WERI-Rb-1 (cell line): ENCODE measurements around the gene ZMAT3.
"Not testable (repeated sequence)": the region's sequence is repeated elsewhere in the genome, so short reads cannot be mapped to it uniquely, and the experiment has no call there.

Experiments
- DNase-seq: peaks from one replicate; pipeline ENCODE4 v3.0.0-alpha.2; 2020
- H3K27ac ChIP-seq: fragments of 250-450 bp; sonication (Bioruptor Pico); 2 replicates; pipeline ENCODE4 v1.5.1; 2020; ENCODE audit warnings: mild to moderate bottlenecking, moderate library complexity
- H3K27me3 ChIP-seq: fragments of 250-450 bp; sonication (Bioruptor Pico); 2 replicates; pipeline ENCODE4 v1.5.1; 2021; ENCODE audit warnings: mild to moderate bottlenecking, low read depth, moderate library complexity; ENCODE audit not compliant: insufficient read depth, severe bottlenecking
- H3K36me3 ChIP-seq: fragments of 250-450 bp; sonication (Bioruptor Pico); 2 replicates; pipeline ENCODE4 v1.5.1; 2020; ENCODE audit warnings: mild to moderate bottlenecking, moderate library complexity
- H3K4me3 ChIP-seq: 2 replicates; pipeline ENCODE4 v1.5.1; 2011; ENCODE audit warnings: low read depth, mild to moderate bottlenecking, control low read depth, low read length
- H3K9me3 ChIP-seq: fragments of 250-450 bp; sonication (Bioruptor Pico); 2 replicates; pipeline ENCODE4 v1.5.1; 2021; ENCODE audit warnings: mild to moderate bottlenecking, moderate library complexity; ENCODE audit not compliant: severe bottlenecking
- TF ChIP-seq, protein P1 (sequence below): IDR thresholded peaks from 2 replicates; pipeline ENCODE4 v1.5.1; 2011; ENCODE audit warnings: low read depth, mild to moderate bottlenecking, control low read depth, inconsistent platforms, low read length

Gene ZMAT3

GRCh38 chr3:179038216-179038898, 33.3 kb downstream of the ZMAT3 start:
- no peak for DNase-seq
- Histone ChIP-seq H3K4me3 (no peak overlapping the region), H3K27ac (no peak overlapping the region), H3K36me3 (no peaks in the 10 kb centered on the region), H3K9me3 (no peaks in the 10 kb centered on the region), H3K27me3 (no peaks in the 10 kb centered on the region)
- TF ChIP-seq, protein P1, sequence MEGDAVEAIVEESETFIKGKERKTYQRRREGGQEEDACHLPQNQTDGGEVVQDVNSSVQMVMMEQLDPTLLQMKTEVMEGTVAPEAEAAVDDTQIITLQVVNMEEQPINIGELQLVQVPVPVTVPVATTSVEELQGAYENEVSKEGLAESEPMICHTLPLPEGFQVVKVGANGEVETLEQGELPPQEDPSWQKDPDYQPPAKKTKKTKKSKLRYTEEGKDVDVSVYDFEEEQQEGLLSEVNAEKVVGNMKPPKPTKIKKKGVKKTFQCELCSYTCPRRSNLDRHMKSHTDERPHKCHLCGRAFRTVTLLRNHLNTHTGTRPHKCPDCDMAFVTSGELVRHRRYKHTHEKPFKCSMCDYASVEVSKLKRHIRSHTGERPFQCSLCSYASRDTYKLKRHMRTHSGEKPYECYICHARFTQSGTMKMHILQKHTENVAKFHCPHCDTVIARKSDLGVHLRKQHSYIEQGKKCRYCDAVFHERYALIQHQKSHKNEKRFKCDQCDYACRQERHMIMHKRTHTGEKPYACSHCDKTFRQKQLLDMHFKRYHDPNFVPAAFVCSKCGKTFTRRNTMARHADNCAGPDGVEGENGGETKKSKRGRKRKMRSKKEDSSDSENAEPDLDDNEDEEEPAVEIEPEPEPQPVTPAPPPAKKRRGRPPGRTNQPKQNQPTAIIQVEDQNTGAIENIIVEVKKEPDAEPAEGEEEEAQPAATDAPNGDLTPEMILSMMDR, result no peak

DNA sequence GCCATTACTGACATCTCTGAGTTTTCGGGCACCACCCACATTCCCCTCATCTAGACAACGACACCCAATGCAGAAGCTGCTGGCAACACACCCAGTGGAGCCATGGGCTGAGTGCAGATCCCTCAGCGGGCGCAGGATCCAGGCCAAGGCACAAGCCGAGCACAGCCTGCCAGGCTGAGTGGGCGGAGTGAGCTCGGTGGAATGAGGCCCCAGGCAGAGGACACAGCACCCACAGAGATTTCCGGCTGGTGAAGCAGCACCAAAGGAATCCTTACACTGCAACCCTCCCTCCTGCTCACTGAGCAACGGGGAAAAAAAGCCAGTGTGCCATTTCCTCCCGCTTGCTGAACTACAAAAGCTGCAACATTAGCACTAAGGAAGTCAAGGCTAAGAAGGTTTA, 34.3 kb downstream of the ZMAT3 start:
- H3K27ac ChIP-seq, result no peak overlapping the region
- H3K4me3 ChIP-seq, result no peak overlapping the region
- no peaks in the 10 kb centered on the region for H3K27me3 ChIP-seq
- no peak for DNase-seq
- TF ChIP-seq, protein P1, result no peak
- H3K36me3 ChIP-seq, result no peaks in the 10 kb centered on the region
- H3K9me3 ChIP-seq, result no peaks in the 10 kb centered on the region

DNA sequence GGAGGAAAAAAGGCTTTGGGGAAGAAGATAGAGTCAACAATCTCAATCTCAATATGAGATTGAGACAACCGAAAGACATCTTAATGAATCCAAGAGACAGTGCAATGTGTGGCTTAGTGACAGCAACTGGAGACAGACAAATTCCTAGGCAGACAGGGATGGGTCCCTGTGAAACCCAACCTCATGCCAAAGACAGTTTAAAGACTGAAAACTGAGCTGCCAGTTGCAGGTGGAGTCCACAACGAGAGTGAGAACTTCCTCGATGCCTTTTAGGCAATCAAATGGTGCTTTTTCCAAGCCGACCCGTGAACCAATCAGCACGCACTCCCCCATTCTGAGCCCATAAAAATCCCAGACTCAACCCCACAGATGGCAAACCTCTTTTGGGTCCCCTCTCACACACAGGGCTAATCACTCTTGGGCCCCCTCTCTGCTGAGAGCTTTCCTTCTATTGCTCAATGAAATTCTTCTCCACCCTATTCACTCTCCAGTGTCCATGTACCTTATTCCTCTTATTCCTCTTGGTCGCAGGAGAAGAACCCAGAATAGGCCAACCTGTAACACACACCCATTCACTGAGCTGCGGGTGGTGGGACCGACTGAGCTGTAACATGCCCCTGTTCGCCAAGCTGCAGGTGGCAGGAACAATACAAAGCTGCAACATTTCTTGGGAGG, 34.8 kb downstream of the ZMAT3 start:
- H3K4me3 ChIP-seq, result no peak overlapping the region
- TF ChIP-seq, protein P1, result no peak
- no peaks in the 10 kb centered on the region for H3K36me3 ChIP-seq
- no peaks in the 10 kb centered on the region for H3K9me3 ChIP-seq
- no peaks in the 10 kb centered on the region for H3K27me3 ChIP-seq
- DNase-seq, result no peak
- no peak overlapping the region for H3K27ac ChIP-seq

GRCh38 chr3:179036226-179036625, 35.4 kb downstream of the ZMAT3 start:
- H3K36me3 ChIP-seq, result no peaks in the 10 kb centered on the region
- no peak for DNase-seq
- no peak overlapping the region for H3K27ac ChIP-seq
- TF ChIP-seq, protein P1, result no peak
- no peak overlapping the region for H3K4me3 ChIP-seq
- no peaks in the 10 kb centered on the region for H3K27me3 ChIP-seq
- H3K9me3 ChIP-seq, result no peaks in the 10 kb centered on the region

GRCh38 chr3:179035232-179035631, 36.4 kb downstream of the ZMAT3 start:
- Histone ChIP-seq H3K4me3 (no peak overlapping the region), H3K27me3 (no peaks in the 10 kb centered on the region), H3K36me3 (no peaks in the 10 kb centered on the region; the same call in 1 of the 2 replicates), H3K9me3 (no peaks in the 10 kb centered on the region), H3K27ac (no peak overlapping the region)
- TF ChIP-seq, protein P1, result no peak
- no peak for DNase-seq

- H3K36me3 ChIP-seq, H3K9me3 ChIP-seq, H3K4me3 ChIP-seq, H3K27ac ChIP-seq, DNase-seq, H3K27me3 ChIP-seq: not testable (repeated sequence)
Measured at GRCh38 chr3:179033304-179033657, 38.3 kb downstream of the ZMAT3 start.

GRCh38 chr3:179032454-179033303, 38.9 kb downstream of the ZMAT3 start:
- not testable (repeated sequence) for H3K4me3 ChIP-seq, H3K36me3 ChIP-seq, DNase-seq, H3K27ac ChIP-seq, H3K27me3 ChIP-seq, H3K9me3 ChIP-seq
